HG03103 (cell line): Measurements from ENCODE around the gene EPDR1.
A peak's percentile ranks its signal among the peaks of the same experiment; 100 is the strongest.

ENCODE experiments used
- ATAC-seq: cut with Tn5 transposase; IDR thresholded peaks from one replicate; pipeline ENCODE4 v1.9.1; 2021; ENCODE audit warnings: low read depth; ENCODE audit not compliant: unreplicated experiment

The EPDR1 gene

GRCh38 chr7:37920305-37920848 is at the start of gene EPDR1:
Gene EPDR1 (plus strand): TSS chr7:37920640. CDS start chr7:37920940, 300 bp downstream.
- peak; percentile 30 for ATAC-seq

GRCh38 chr7:37882086-37882485 is 38.4 kb upstream of the EPDR1 start:
- no peak for ATAC-seq

GRCh38 chr7:37893359-37893758 is 27.1 kb upstream of the EPDR1 start:
- no peak for ATAC-seq

- ATAC-seq, result no peak
Observed at GRCh38 chr7:37894671-37895070, 25.8 kb upstream of the EPDR1 start.

- ATAC-seq, result no peak
Observed at GRCh38 chr7:37899712-37900247, 20.7 kb upstream of the EPDR1 start.

- no peak for ATAC-seq
Observed at GRCh38 chr7:37901236-37901827, 19.1 kb upstream of the EPDR1 start.

GRCh38 chr7:37901890-37902524 is 18.4 kb upstream of the EPDR1 start:
- no peak for ATAC-seq

- ATAC-seq, result no peak
Observed at GRCh38 chr7:37908221-37908788, 12.1 kb upstream of the EPDR1 start.

GRCh38 chr7:37912756-37913155 is 7.7 kb upstream of the EPDR1 start:
- no peak for ATAC-seq

- no peak for ATAC-seq
Observed at GRCh38 chr7:37915438-37915837, 5.0 kb upstream of the EPDR1 start.

GRCh38 chr7:37916017-37916672 is 4.3 kb upstream of the EPDR1 start:
- no peak for ATAC-seq

- no peak for ATAC-seq
Observed at GRCh38 chr7:37916673-37917660, 3.5 kb upstream of the EPDR1 start, which contains the start of gene SFRP4. Gene SFRP4 (minus strand): TSS chr7:37916817. CDS start chr7:37916537, 280 bp downstream.

- ATAC-seq, result no peak
Observed at GRCh38 chr7:37918526-37918925, 1.9 kb upstream of the EPDR1 start.

GRCh38 chr7:37920849-37921805 is 687 bp downstream of the EPDR1 start:
- peak; percentile 42 for ATAC-seq

GRCh38 chr7:37921876-37922275 is 1.4 kb downstream of the EPDR1 start:
- no peak for ATAC-seq

GRCh38 chr7:37923996-37924395 is 3.6 kb downstream of the EPDR1 start:
- no peak for ATAC-seq

GRCh38 chr7:37924491-37925041 is 4.1 kb downstream of the EPDR1 start:
- ATAC-seq, result no peak

- ATAC-seq, result no peak
Observed at GRCh38 chr7:37925620-37926019, 5.2 kb downstream of the EPDR1 start.
